ENCODE data around the gene ESRRA. TPM values are rescaled to one million over a fixed set of nuclear protein-coding genes. Genes with fewer than 3 reads are reported as not detected.

Gene ESRRA
- total and polyA plus RNA-seq, 2 of the 13 experiments (the other 11 are each of a cell fraction or from before 2014, with no cell fraction given): 18.1 to 36.3 TPM

GRCh38 chr11:64269540-64270220 is 35.6 kb upstream of the ESRRA start:
- intact Hi-C loops (cut with micrococcal nuclease; ENCODE audit: unreplicated experiment): loop anchor here (2.0 kb wide), 3 partner anchors 15 to 35 kb away; partner anchors contain the start of genes BAD, ESRRA, GPR137 and PLCB3
- peak overlapping the region; percentile 87 for H3K9ac ChIP-seq (ENCODE audit: insufficient read depth, low read depth, low read length)
- FAIRE-seq (peak; percentile 99), ATAC-seq (peak; percentile 85), DNase-seq (ENCODE audit: low spot score) (peak; percentile 99)
- H3K27ac ChIP-seq (ENCODE audit: extremely low read length, insufficient read depth, low read length): peak overlapping the region; percentile 95
- H3K36me3 ChIP-seq (replicated peaks in 1 of 2; ENCODE audit: control insufficient read depth in 1 of 2, insufficient read depth in 2 of 2, low read length in 2 of 2): no peaks in the 10 kb centered on the region; a peak in 2 of 5 replicates
- ChIA-PET CTCF (ENCODE audit: low intra/inter-chr PET ratio, low total read pairs) (no interaction called here), POLR2A (interaction anchor here (0.8 to 5.9 kb wide), 25 partner anchors 9 to 87 kb away, joined by 3 to 113 read pairs (median 6); partner anchors contain the start of genes BAD, ESRRA, FERMT3 and FKBP2)
- peak overlapping the region; percentile 71 to 90 (median 89) for H3K4me3 ChIP-seq (replicated peaks in 1 of 3; ENCODE audit: insufficient read depth in 1 of 3, low read depth in 2 of 3, low read length in 3 of 3)
- WGBS (ENCODE audit: low lambda C conversion rate): 1% methylated on average over 16 of the region's 58 CpGs
- H3K4me1 ChIP-seq (ENCODE audit: insufficient read depth, low read length): peaks cover 38% of the 10 kb centered on the region
- H4K20me1 ChIP-seq (ENCODE audit: insufficient read depth, low read length): no peaks in the 10 kb centered on the region
- H3K79me2 ChIP-seq (ENCODE audit: insufficient read depth, low read length): peaks cover 14% of the 10 kb centered on the region
- in situ Hi-C loops (cut with HindIII; ENCODE audit: extremely low pct_ligation_motif_present, low pct_unique_long_range_greater_than_20kb): no loop called here
- H2AFZ ChIP-seq (ENCODE audit: low read length): no peak overlapping the region
- TSS peak; percentile 75 for BruUV-seq (replicated peaks)
- H3K9me3 ChIP-seq (ENCODE audit: low read length): no peaks in the 10 kb centered on the region
- H3K4me2 ChIP-seq (ENCODE audit: low read depth, low read length): peak overlapping the region; percentile 95
- no peaks in the 10 kb centered on the region for H3K27me3 ChIP-seq (ENCODE audit: control insufficient read depth in 1 of 2, insufficient read depth in 2 of 2, low read length in 2 of 2)
- TF ChIP-seq ZNF121 (CRISPR knock-in tag; IDR thresholded peaks at IDR 0.05): peak; percentile 79
- TF ChIP-seq NFIC (IDR thresholded peaks at IDR 0.05; ENCODE audit: low read length): peak; percentile 15; the same call in 1 of the 2 replicates
- peak; percentile 88 for TF ChIP-seq CEBPG (CRISPR knock-in tag; IDR thresholded peaks at IDR 0.05)
- TF ChIP-seq DRAP1 (CRISPR knock-in tag; IDR thresholded peaks at IDR 0.05): peak; percentile 70
- peak; percentile 88 for TF ChIP-seq GATAD1 (CRISPR knock-in tag; IDR thresholded peaks at IDR 0.05)
- 0 out of 2 replicates have a peak, but pooled peaks have one; percentile 63 for TF ChIP-seq EEA1 (CRISPR knock-in tag; IDR thresholded peaks at IDR 0.05; ENCODE audit: borderline replicate concordance)
- TF ChIP-seq ERF (CRISPR knock-in tag; IDR thresholded peaks at IDR 0.05): peak; percentile 70; the same call in 1 of the 2 replicates
- TF ChIP-seq ZNF839 (CRISPR knock-in tag; IDR thresholded peaks at IDR 0.05; ENCODE audit: borderline replicate concordance): no peak; the same call in none of the 2 replicates
- TF ChIP-seq CHD2 (IDR thresholded peaks at IDR 0.05; ENCODE audit: low read depth, low read length): no peak
- peak; percentile 69 for TF ChIP-seq UBTF (CRISPR knock-in tag; IDR thresholded peaks at IDR 0.05)
- no peak for TF ChIP-seq DPF2 (CRISPR knock-in tag; IDR thresholded peaks at IDR 0.05; ENCODE audit: borderline replicate concordance, low read depth)
- peak; percentile 100 for TF ChIP-seq NR2C2 (CRISPR knock-in tag; IDR thresholded peaks at IDR 0.05; ENCODE audit: borderline replicate concordance)
- TF ChIP-seq ZFP90 (CRISPR knock-in tag; IDR thresholded peaks at IDR 0.05; ENCODE audit: borderline replicate concordance): no peak
- 0 out of 2 replicates have a peak, but pooled peaks have one; percentile 13 for TF ChIP-seq RFX3 (CRISPR knock-in tag; IDR thresholded peaks at IDR 0.05)
- no peak for TF ChIP-seq CBX2 (IDR thresholded peaks at IDR 0.05; ENCODE audit: low read depth, low read length)
- TF ChIP-seq CBX2 (CRISPR knock-in tag; IDR thresholded peaks at IDR 0.05; ENCODE audit: low read depth): no peak
- peak; percentile 58 for TF ChIP-seq SIX1 (CRISPR knock-in tag; IDR thresholded peaks at IDR 0.05; ENCODE audit: borderline replicate concordance)
- 0 out of 4 replicates have a peak, but pooled peaks of 1 of the 2 experiments have one; percentile 3 for TF ChIP-seq NR2F1 (CRISPR knock-in tag; IDR thresholded peaks at IDR 0.05)
- TF ChIP-seq ZBTB43 (CRISPR knock-in tag; conservative IDR thresholded peaks at IDR 0.05): peak; percentile 98
- no peak; the same call in none of the 2 replicates for TF ChIP-seq SPEN (CRISPR knock-in tag; IDR thresholded peaks at IDR 0.05; ENCODE audit: low read depth)
- peak; percentile 49; the same call in 1 of the 2 replicates for TF ChIP-seq NR2F2 (IDR thresholded peaks at IDR 0.05; ENCODE audit: borderline replicate concordance, low read depth)
